ENCODE results near the gene POU3F2. TPM values are rescaled to one million over a fixed set of nuclear protein-coding genes. Genes with fewer than 3 reads are reported as not detected.

The POU3F2 gene
- total RNA-seq, 2 experiments from 2014 or later, result not detected

GRCh38 chr6:98847779-98848538, 13.6 kb downstream of the POU3F2 start:
- Mint-ChIP-seq H3K27me3 (peaks cover 62% of the 10 kb centered on the region), H3K27ac (no peak overlapping the region), H3K4me3 (no peak overlapping the region), H3K9me3 (no peaks in the 10 kb centered on the region), H3K4me1 (ENCODE audit: low read depth) (peaks cover 10% of the 10 kb centered on the region), H3K36me3 (ENCODE audit: low read depth) (no peaks in the 10 kb centered on the region)
- ChIA-PET POLR2A (interaction anchor here (1.5 kb wide), 1 partner anchor 12 kb away, joined by 3 read pairs; no protein-coding TSS in a partner anchor), CTCF (interaction anchor here (1.1 kb wide), 1 partner anchor 153 kb away, joined by 3 read pairs; no protein-coding TSS in a partner anchor)
- TF ChIP-seq CTCF (IDR thresholded peaks at IDR 0.05), result no peak
- ATAC-seq (no peak), DNase-seq (no peak)
- intact Hi-C loops (cut with micrococcal nuclease), result no loop called here

GRCh38 chr6:98848539-98849242, 14.3 kb downstream of the POU3F2 start:
- no peak for ATAC-seq
- DNase-seq, result no peak
- no peaks in the 10 kb centered on the region for H3K36me3 Mint-ChIP-seq (ENCODE audit: low read depth)
- no peak for TF ChIP-seq CTCF (IDR thresholded peaks at IDR 0.05)
- peaks cover 7% of the 10 kb centered on the region for H3K4me1 Mint-ChIP-seq (ENCODE audit: low read depth)
- no peak overlapping the region for H3K4me3 Mint-ChIP-seq
- H3K27me3 Mint-ChIP-seq, result peaks cover 57% of the 10 kb centered on the region
- ChIA-PET CTCF (no interaction called here), POLR2A (interaction anchor here (1.5 kb wide), 1 partner anchor 11 kb away, joined by 3 read pairs; no protein-coding TSS in a partner anchor)
- no peak overlapping the region for H3K27ac Mint-ChIP-seq
- H3K9me3 Mint-ChIP-seq, result no peaks in the 10 kb centered on the region
- intact Hi-C loops (cut with micrococcal nuclease), result no loop called here

- TF ChIP-seq CTCF (IDR thresholded peaks at IDR 0.05), result no peak
Measured at GRCh38 chr6:98864497-98864896, 30.1 kb downstream of the POU3F2 start.

GRCh38 chr6:98871057-98871456, 36.7 kb downstream of the POU3F2 start:
- POLR2A ChIA-PET, result no interaction called here
- intact Hi-C loops (cut with micrococcal nuclease), result no loop called here
- Mint-ChIP-seq H3K4me3 (no peak overlapping the region), H3K36me3 (ENCODE audit: low read depth) (peaks cover 40% of the 10 kb centered on the region), H3K9me3 (peaks cover 2% of the 10 kb centered on the region), H3K27me3 (no peaks in the 10 kb centered on the region), H3K4me1 (ENCODE audit: low read depth) (no peaks in the 10 kb centered on the region), H3K27ac (no peak overlapping the region)
- ATAC-seq (no peak), DNase-seq (no peak)
- CTCF ChIA-PET, result no interaction called here
- TF ChIP-seq CTCF (IDR thresholded peaks at IDR 0.05), result no peak

More at GRCh38 chr6:98864497-98864896, 30.1 kb downstream of the POU3F2 start:
- no peak for DNase-seq
- H3K36me3 Mint-ChIP-seq (ENCODE audit: low read depth), result peaks cover 14% of the 10 kb centered on the region
- no peaks in the 10 kb centered on the region for H3K27me3 Mint-ChIP-seq
- intact Hi-C loops (cut with micrococcal nuclease), result no loop called here
- H3K27ac Mint-ChIP-seq, result no peak overlapping the region
- H3K9me3 Mint-ChIP-seq, result peaks cover 3% of the 10 kb centered on the region
- ATAC-seq, result no peak
- ChIA-PET CTCF (no interaction called here), POLR2A (no interaction called here)
- H3K4me1 Mint-ChIP-seq (ENCODE audit: low read depth), result no peaks in the 10 kb centered on the region
- H3K4me3 Mint-ChIP-seq, result no peak overlapping the region

GRCh38 chr6:98871821-98872220, 37.4 kb downstream of the POU3F2 start:
- DNase-seq, result no peak
- peaks cover 2% of the 10 kb centered on the region for H3K9me3 Mint-ChIP-seq

More at GRCh38 chr6:98871821-98872220, 37.4 kb downstream of the POU3F2 start:
- POLR2A ChIA-PET, result no interaction called here
- intact Hi-C loops (cut with micrococcal nuclease), result no loop called here
- no peaks in the 10 kb centered on the region for H3K4me1 Mint-ChIP-seq (ENCODE audit: low read depth)
- no peaks in the 10 kb centered on the region for H3K27me3 Mint-ChIP-seq
- no peak for ATAC-seq
- H3K36me3 Mint-ChIP-seq (ENCODE audit: low read depth), result peaks cover 40% of the 10 kb centered on the region
- CTCF ChIA-PET, result interaction anchor here (1.4 kb wide), 1 partner anchor 18 kb away, joined by 5 read pairs; no protein-coding TSS in a partner anchor
- no peak overlapping the region for H3K27ac Mint-ChIP-seq
- no peak for TF ChIP-seq CTCF (IDR thresholded peaks at IDR 0.05)
- no peak overlapping the region for H3K4me3 Mint-ChIP-seq
